HG02571 (cell line): ENCODE data around the gene NR1I3.

Source experiments
- ATAC-seq: cut with Tn5 transposase; IDR thresholded peaks from one replicate; pipeline ENCODE4 v1.9.1; 2021; ENCODE audit warnings: mild to moderate bottlenecking, moderate library complexity; ENCODE audit not compliant: unreplicated experiment

The NR1I3 gene

DNA sequence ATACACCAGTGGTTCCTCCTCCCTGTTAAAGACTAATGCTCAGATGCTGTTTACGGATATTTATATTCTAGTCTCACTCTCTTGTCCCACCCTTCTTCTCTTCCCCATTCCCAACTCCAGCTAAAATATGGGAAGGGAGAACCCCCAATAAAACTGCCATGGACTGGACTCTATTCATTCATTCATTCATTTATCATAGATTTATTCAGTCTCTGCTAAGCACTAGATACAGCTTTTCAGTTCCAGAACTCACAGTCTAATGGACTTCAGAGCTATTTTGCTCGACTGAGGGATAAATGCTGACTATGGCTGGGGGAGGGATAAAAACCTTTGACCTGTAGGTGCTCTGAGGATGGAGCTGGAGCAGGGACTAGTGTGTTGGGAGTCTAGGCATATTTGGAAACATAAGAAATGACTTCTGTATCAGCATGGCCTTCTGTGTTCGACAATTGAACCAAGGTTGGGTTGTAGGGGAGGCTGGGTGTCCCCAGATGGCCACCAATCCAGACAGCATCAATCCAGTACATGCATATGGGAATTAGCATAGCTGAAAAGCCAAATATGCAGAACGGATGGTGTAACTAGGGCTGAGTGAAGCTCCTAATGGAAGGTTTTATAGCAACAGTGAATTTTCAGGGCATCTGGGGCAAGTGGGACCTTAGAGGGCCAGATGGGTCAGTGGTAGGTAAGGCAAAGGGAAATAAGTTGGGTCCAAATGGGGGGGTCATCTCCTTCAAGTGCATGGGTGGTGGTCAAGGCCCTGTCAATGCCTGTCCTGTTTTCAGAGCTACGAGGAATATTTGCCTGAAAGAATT, 18.7 kb downstream of the NR1I3 start:
- no peak for ATAC-seq

GRCh38 chr1:161218301-161219077, 19.5 kb downstream of the NR1I3 start:
- ATAC-seq, result no peak

GRCh38 chr1:161217831-161218230, 20.2 kb downstream of the NR1I3 start:
- ATAC-seq, result no peak

- ATAC-seq, result peak; percentile 61
These were observed 20.9 kb downstream of the NR1I3 start for GRCh38 chr1:161216945-161217712.

GRCh38 chr1:161215076-161215475, 22.9 kb downstream of the NR1I3 start, which contains the start of gene FCER1G:
Gene FCER1G, plus strand, starts transcription at chr1:161215295. Its CDS starts 27 bp downstream, at chr1:161215322.
- no peak for ATAC-seq

DNA sequence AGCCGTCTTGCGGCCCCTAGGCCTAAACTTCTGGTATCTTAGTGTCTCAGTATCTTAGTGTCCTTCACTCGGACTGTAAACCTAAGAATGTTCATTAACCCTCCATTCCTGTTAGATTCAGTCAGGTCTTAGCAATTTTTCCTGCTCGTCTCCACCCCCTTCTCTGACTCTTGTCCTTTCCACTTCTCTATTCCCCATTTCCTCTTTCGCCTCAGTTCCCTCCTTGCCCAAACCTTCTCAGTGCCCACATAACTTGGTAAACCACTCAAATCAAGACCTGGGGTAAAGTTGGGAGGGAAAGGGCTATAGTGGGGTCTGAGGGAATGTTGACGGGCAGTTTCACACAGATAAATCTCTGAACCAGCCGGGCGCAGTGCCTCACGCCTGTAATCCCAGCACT, 23.6 kb downstream of the NR1I3 start:
- ATAC-seq, result no peak

GRCh38 chr1:161209790-161210409, 28.1 kb downstream of the NR1I3 start:
- no peak for ATAC-seq

DNA sequence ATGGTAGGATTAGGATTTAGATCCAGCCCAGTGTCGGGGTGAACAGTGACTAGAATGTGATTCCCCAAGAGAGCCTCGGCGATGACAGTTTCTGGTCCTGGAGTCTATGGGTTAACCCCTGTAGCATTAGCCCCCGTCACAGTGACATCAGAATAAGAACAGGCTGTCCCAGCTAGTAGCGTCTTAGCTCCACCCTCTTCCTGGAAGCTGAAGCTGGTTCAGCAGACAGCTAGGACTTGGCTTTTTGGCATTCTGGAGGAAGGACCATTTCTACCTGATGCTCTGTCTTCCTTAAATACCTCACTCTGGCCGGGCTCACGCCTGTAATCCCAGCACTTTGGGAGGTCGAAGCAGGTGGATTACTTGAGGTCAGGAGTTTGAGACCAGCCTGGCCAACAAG, 30.8 kb downstream of the NR1I3 start:
- ATAC-seq, result no peak

GRCh38 chr1:161206411-161207140, 31.4 kb downstream of the NR1I3 start:
- ATAC-seq, result no peak

GRCh38 chr1:161201836-161202712, 35.9 kb downstream of the NR1I3 start, which contains the start of gene NDUFS2:
Gene NDUFS2, plus strand, starts transcription at chr1:161202367. Its CDS starts 19 bp downstream, at chr1:161202386.
- peak; percentile 96 for ATAC-seq

DNA sequence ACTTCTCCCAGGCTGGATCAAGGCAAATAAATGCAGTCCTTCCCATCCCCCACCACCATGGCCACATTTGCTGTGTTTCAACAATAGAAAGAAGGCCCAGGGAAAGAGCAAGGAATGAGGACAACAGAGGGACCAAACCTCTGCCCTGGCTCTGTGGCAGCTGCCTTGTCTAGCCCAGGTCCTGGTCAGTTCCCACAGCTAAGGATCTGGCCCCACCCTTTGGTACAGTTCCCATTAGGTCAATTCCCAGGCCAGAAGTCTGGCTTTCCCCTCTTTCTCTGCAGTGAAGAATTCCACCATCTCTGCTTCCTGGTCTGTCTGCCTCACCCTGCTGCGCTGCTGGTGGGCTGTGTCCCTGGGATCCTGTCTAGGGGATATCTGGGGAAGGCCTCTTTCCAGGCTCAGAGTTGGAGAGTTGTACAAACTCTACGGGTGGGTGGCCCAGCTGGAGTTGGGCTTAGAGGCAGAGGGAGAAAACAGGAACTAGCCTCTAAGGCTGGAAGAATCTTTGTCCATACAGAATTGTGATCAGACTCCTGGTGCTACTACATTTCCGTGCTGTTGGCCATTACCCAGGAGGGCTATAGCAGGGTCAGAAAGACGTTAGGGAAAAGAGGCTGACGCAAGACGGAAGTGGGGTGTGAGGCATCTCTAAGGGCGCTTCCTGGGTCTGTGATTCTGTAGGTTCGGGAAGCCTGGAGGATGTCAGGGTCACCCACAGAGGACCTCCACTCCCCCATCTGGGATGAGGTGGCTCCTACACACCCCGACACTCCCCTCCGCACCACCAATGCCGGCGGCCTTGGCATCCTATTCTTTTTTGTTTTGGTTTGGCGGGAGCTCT, 36.8 kb downstream of the NR1I3 start:
- ATAC-seq, result no peak

GRCh38 chr1:161200421-161200991, 37.5 kb downstream of the NR1I3 start:
- no peak for ATAC-seq

- no peak for ATAC-seq
These were observed 38.4 kb downstream of the NR1I3 start for GRCh38 chr1:161199506-161200139.

DNA sequence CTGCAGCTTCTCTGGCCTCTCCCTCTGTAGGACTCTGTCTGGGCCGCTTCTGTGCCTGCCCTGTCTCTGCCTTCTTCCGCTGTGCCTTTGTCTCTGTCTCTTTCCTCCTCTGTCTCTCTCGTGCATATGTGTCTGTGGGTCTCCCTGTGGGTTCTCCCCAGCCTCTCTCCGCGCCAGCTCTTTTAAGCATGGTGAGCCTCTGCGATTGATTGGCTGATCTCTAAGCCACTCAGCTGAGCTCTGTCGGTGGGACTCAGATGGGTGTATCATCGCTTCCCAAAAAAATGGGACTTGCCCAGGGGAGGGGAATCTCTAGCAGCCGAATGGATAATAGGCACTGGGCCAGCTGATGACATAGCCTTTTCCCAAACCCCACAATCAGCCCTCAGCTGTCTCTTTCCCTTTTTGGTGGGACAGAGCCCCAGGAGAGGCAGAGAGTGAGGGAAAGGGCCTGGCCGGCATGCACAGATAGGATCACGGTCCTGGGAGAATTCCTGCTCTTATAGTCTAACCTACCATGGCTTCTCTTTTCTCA, 39.0 kb downstream of the NR1I3 start, which contains the start of gene ADAMTS4:
ADAMTS4 (minus strand) TSS at position 158 of the 535 bp plus-strand sequence. CDS start 427 bp downstream, outside the sequence.
- ATAC-seq, result no peak

DNA sequence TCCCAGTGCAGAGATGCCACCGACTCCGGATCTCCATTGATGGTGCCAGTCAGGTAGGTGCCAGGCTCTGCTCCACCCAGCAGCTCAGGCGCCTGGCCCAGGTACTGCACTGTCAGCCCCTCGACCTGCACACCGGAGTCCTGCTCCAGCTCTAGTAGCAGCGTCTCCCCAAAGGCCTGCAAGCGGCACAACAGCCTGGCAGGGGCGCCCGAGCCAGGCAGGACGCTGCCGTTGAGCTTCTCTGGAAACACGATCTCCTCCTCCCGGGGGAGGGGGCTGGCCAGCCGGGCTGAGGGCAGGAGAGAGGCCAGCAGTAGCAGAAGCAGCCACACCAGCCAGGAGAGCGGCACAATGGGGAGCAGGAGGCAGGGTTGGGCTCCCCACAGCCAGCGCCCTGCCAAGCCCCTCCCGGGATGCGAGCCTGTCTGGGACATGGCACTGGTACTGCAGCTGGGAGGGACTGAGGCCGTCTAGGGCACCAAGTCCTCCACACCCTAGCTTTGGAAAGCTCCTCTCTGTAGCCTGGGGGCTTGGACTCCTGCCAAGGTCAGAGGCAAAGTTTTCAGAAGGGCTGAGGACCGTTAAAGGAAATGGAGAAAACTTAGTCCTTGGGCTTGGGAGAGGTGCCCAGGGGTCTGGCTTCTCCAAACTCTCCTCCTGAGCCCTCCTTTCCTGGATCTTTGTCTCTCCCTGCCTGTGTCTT, 39.7 kb downstream of the NR1I3 start:
- ATAC-seq, result no peak

DNA sequence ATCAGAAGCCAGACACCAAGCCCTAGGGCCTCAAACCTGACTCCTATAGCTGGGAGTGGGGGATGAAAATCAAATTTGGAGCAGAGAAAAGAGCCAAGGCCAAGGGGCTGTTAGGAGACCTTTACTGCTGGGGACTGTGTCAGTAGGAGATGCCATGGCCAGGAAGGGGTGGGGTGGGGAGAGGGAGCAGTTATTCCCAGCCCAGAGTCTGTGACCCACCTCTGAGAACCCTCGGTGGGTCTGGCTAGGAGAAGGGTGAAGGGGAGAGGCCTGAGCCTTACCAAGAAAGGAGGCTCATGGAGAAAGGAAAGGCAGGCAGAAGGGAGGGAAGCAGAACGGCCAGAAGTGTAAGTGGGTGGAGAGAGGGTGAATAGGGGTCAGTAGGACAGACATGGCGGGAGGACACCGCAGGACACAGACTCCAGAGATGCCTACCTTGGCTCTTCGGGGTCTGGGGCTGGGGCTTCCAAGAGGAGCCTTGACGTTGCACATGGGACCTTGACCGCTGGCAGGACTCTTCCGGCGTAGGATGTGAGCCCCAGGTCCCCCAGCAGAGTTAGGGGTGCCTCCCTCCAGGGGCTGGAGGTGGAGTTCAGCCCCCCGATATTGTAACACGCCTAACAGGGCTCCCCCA, 40.3 kb downstream of the NR1I3 start:
- no peak for ATAC-seq
